Mucosa of gallbladder (tissue), 1 donor: ENCODE measurements around the gene PGGT1B. TPM values are rescaled to one million over a fixed set of nuclear protein-coding genes. Genes with fewer than 3 reads are reported as not detected.

Source experiments
- DNase-seq: peaks from one replicate; pipeline ENCODE4 v3.0.0-alpha.2; 2020; ENCODE audit warnings: low spot score
- total RNA-seq: library from RNA; stranded (reverse); gene quantifications from one replicate; pipeline ENCODE4 v1.2.1, GENCODE V29; 2021
- donor health status: DM: no; HTN: no; CAD: no.

Gene PGGT1B
- total RNA-seq: 44.0 TPM

DNA sequence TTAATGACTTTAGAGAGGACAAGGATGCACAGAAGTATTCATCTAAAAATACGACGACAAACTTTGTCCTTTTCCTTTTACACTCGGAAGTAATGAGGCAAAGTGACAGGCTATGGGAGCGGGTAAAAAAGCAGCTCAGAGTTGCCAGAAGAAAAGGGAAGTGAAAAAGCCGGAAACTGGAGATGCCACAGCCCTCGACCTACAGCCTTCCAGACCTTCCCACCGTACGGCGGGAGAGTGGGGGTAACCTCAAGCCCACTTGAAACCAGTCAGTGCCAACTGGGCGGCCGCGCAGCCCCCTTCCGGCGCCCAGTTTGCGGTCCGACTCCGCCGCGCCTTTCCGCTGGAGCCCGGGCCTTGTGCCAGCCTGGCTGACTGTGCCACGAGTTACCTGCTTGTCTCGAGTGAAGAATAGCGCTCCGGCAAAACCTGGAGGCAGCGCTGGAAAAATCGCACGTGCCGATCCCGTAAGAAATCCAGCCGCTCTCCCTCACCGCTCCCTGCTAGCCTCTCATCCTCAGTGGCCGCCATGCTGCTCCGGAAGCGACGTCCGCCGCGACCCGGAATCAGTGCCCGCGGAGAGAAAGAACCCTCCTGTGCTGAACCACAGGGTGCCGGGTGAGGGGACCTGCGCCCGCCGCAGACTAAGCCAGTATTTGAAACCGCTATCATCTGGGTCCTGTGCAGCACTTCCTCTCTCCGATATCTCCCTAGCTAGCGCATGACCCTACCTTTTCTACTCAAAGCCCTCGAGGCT is at the start of gene PGGT1B:
TSS of gene PGGT1B (minus strand) at position 557 of the 757 bp plus-strand sequence. CDS start at position 531, 26 bp downstream.
- peak; percentile 77 for DNase-seq

DNA sequence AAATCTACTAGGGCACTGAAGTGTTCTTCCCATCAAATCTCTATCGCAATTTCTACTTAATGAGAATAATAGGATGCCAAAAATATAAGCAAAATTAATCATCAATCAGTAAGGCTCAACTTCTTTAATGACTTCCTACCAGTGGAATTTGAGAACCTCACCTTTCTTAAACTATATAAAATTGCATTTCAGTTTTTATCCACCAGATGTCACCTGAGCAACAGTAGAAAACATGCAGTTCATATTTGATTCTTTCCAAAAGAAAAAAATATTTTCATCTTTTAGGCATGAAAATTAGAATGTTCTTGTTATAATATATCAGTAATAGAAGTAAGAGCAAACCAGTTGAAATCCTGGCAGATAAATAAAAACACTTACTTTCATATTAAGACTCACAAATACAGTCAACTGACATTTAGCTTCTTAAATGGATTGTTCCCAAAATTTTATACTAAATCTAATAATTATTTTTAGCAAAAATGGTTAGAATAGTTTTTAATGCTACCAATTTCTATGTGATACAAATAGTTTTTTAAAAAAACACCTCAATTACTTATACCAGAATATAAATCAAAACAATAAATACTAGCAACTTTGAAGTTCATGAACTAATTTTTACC is 47.2 kb upstream of the PGGT1B start:
- no peak for DNase-seq

DNA sequence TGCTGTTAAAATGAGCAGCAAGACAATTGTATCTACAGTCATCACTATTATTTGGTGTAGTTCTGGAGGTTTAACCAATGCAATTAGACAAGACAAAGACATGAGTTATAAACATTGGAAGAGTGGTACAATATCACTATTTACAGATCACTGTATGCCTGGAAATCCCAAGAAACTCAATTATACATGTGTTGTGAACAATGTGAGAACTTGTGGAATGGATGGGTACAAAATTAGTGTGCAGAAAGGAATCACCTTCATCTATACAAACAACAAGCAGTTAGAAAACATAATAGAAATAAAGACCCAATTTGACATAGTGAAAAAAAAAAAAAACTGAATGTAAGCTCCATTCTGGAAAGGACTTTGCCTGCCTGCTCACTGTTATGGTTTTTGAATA is 46.1 kb upstream of the PGGT1B start:
- no peak for DNase-seq

DNA sequence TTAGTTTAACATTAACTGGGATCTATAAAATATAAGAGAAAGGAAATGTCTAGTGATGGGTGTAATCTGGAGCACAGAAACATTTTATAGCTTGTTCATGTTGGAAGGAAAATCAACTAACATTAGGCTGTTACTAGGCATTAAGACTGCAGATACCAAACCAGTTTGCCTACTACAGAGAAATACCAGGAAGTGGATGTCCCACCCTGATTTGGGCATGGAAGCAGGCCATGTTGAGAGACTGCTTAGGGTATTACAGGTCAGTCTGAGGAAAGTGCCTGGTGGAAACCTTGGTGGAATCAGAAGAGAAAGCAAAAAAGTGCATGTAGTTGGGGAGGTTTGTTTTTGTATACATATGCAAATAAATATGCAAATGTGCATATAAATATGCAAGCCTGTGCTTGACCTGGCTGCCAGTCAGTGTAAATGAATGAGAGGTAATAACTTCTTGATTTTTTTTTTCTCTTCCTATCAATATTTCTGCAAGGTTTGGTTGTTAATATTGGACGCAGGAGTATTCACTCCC is 43.4 kb upstream of the PGGT1B start:
- no peak for DNase-seq

DNA sequence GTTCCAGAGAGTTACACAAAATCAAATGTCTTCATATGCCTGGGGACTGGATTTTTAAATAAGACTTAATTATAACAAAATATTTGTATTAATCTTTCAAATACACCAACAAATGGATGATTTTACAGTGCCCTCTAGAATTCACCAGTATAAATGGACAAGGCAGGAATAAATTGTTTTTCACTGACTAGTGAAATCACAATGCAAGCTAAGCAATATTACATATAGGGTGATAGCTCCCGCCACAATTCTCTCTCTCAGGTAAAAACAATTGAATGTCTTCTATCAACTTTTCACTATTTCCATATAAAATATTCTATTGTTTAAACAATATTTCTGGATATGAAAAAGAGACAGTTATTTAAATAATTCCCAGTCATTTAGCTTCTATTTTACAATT is 41.8 kb upstream of the PGGT1B start:
- no peak for DNase-seq

DNA sequence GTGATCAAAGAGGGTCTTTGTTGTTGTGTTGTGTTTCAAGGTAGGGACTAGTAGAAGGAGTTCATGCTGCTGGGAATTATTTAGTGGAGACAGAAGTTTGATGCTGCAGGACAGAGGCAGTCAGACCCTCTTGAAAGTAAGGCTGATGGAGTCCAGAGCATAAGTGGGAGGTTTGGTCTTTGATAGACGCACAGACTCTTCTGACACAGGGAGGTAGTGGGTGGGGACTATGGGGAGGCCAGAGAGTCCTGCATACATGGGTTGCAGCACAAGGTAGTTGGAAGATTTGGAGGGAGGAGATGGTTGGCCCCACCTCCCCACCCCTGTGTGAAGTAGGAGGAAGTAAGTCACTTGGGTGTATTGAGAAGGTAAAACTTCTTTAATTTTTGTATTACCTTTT is 36.1 kb upstream of the PGGT1B start:
- no peak for DNase-seq

DNA sequence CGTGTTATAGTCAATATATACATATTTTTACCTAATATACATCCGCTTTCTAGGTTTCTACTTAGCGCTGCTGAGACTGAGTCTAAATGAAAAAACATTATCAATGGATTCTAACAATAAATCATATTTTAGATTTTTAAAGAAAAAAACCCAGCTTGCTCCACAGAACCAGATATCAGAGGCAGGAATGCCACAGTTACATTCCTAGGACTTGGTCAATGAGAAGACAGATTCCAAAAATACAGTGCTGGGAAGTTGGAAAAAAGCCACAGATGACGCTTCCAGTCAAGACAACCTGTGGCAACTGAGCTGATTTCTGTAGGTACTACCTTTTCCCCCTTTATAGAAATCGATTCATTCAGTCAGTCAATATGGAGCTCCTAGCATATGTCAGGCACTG is 34.4 kb upstream of the PGGT1B start:
- no peak for DNase-seq

DNA sequence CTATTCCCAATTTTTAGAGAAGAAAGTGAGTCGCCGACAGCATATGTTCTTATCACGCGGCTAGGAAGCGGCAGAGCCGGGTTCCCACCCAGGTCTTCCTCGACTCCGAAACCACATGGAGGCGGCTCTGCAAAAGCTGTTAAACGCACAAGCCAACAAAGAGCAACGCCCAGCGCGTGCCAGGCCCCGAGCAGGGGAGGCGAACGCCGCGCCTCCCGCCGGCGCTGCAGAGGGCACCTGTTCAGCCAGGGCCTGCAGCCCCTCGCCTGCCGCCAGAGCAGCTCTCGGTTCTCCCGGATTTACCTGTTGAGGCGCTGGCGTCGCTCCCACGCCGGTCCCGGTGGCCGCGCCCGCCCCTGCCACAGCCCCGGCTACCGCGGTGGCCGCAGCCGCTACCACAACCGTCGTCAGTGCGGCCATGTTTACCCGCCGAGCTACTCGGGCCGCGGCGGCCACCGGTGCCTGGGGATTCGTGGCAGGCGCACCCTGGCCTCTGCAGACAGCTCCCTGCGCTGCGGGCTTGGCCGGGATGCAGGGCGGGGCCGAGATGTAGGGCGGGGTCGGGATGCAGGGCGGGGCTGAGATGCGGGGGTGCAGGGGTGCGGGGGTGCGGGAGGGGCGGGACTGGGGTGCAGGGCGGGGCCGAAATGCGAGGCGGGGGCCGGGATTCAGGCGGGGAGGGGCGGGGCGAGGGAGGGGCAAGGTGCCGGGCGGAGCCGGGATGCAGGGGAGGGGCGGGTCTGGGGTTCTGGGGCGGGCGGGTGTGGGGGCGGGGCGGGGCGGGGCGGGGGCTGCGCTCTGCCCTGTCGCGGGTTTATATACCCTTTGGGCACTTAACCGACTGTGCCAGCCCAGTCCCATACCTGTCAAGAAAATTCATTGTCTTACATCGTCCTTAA is 33.7 kb upstream of the PGGT1B start, which contains the start of gene CCDC112:
TSS of gene CCDC112 (minus strand) at position 531 of the 899 bp plus-strand sequence. CDS start at position 420, 111 bp downstream.
- peak; percentile 69 for DNase-seq

DNA sequence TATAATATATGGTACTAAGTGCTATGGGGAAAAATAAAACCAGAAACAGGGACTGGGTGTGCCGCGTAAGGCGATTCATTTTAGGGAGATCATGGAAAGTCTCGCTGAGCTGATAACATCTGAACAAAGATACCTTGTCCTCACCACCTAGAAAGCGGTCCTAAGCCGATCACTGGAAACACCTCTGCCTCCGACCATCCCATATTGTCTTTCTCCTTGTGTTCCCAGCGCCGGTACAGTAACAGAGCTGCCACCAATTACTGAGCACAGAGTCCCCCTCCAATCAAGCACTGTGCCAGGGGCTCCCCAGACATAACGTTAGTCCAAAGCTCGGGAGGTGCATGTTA is 33.1 kb upstream of the PGGT1B start:
- no peak for DNase-seq

DNA sequence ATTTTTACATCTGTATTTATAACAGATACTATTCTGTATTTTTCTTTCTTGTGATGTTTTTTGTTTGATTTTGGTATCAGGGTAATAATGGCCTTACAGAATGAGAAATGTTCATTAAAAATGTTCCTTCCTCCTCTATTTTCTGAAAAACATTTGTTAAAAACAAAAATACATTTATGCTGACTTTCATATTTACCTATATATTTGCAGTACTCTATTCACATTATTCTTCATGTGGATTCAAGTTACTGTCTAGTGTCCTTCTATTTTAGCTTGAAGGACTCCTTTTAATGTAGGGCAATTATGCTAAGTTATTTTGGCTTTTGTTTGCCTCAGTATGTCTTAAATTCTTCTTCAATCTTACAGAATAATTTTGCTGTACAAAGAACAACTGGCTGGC is 28.7 kb upstream of the PGGT1B start:
- DNase-seq: no peak

DNA sequence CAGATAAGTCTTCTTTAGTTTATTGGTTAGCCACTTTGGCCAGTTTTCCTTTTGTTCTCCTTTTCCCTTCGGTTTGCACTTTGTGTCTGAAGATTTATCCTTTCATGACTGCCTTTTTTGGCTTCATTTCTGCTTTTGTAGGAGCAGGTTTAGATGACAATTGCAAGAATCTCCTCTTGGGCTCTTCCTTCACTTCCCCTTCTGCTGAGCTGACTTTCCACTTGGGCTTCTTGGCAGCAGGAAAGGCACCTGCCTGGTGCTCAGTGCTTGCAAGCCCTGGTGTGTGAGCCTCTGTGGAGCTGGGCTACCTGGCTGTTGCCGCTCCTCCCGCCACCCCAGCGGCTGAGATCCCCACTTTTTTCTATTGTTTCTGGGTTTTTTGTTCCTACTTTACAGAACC is 26.4 kb upstream of the PGGT1B start:
- DNase-seq: no peak

DNA sequence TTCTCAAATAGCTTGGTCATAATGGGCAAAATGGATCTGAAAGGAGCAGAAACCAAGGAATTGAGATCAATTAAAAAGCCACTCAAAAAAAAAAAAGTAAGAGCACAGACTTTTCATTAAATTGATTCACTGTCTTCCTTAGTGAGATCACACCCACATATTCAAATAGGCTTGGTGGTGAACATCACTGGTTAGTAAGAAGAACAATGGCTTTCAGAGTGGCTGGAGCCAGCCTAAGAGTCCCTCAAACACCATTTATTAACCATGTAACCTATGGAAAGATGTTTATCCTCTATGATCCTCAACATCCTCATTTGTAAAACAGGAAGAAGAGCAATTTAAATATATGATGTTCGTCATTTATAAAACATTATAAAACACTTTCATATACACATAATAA is 21.3 kb upstream of the PGGT1B start:
- DNase-seq: no peak

DNA sequence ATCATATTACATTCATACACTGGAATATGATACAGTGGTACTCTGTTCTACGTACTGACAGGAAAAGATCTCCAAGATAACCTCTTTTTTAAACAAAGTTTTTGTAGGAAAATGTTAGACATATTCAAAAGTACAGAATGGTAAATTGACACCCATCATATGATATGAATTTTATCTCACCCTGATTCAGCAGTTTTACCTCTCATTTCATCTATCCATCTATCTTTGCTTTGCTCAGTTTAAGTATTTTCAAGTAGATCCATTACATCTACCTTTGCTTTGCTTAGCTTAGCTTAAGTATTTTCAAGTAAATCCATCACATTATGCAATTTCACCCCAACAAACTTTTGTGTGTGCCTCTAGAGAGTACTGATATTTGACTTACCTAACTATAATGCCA is 19.5 kb upstream of the PGGT1B start:
- no peak for DNase-seq

DNA sequence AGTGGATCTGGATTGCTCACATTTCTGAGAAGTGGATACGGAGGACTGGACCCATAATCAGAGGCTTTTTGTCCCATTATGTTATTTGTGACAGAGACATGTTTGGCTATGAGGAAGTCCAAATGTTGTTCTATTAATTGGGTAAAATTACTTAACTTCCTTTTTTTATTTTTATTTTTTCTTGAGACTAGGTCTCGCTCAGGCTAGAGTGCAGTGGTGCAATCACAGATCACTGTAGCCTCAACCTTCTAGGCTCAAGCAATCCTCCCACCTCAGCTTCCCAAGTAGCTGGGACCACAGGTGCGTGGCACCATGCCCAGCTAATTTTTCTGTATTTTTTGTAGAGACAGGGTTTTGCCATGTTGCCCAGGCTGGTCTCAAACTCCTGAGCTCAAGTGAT is 11.9 kb upstream of the PGGT1B start:
- DNase-seq: no peak

DNA sequence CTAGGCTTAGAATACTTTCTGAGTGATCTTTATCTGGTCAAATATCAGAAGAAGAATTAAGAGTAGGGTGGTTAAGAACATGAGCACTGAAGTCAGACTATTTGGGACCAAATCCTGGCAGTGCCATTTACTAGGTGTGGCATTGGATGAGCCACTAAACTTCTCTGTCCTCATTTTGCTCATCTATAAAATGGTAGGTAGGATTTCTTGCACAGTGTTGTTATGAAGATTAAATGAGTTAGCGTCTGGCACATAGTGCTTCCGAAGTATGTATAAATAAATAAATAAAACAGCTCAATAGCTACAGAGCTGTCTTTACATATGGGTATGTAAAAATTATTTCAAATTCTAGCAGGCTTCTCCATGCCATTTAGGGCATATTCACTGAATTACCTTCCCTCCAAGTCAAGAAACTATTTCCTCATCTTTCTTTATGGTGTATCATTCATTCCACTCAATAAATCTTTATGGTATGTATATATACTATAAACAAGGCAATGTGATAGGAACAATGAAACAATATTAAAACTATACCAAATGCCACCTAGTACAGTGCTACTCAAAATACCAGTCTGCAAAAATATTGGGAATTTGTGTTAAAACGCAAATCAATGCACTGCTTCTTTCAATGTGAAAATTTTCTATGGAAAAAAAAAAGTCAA is 9.8 kb upstream of the PGGT1B start:
- DNase-seq: no peak

DNA sequence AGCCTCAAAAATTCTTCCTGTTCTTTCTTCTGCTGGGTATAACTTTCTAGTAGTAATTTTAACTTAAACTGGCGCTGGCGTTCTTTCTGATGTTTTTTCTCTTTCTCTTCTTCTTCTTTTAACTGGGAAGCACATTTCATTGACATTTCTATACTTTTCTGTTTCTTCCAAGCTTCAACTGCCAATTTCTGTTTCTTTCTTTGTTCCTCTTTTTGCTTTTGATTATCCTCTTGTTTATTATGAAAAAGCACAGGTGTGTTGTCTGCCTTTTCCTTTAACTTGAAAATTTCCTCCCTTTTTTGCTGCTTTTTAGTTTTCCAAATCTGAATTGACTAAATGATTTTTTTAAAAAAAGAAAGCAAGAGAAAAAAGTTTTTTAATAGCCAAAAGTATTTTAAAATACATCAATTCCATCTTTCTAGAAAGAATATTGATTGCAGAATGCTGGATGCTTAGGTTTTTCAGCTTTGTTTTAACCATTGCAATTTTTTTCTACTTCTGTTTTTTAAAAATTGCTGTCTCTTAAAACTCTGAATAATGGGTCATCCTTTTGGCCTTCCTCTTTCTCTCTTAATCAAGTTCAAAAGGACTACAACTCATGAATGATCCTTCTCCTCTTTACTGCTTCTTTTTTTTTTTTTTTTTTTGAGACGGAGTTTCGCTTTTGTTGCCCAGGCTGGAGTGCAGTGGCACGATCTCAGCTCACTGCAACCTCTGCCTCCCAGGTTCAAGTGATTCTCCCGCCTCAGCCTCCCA is 8.8 kb upstream of the PGGT1B start:
- DNase-seq: no peak

DNA sequence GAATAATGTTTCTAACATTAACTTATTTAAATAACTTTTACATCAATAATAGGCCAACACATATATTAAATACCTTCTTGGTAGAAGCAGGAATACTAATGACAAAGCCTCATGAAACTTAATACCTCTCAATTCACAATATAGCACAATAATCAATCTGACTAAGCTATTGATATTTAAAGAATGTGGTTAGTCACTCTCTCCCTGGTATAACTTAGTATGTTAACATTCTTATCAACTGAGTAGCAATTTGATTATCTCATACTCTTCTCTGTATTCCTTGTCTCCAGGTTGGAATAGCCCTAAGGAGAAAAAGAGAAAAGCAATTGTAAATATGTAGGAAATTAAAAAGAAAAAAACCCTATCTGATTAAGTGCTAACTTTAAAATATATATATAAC is 4.9 kb upstream of the PGGT1B start:
- DNase-seq: no peak

DNA sequence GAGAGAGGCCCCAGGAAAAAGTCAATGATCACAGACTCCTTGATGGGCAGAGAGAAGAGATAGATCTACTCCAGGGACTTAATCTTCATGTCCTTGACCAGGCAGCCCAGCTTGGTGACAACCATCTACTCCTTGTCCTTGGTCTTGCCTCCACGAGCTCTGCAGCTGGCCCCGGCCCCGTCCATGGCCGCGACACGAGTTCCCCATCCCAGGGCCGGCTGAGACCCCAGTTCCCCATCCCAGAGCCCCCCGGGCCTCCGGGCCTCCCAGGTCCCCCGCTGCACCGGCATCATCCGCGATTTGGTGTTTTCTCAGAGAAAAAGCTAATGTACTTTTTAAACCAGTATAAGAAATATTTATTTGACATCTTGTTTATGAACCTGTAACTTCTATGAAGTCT is 2.5 kb upstream of the PGGT1B start:
- DNase-seq: no peak

DNA sequence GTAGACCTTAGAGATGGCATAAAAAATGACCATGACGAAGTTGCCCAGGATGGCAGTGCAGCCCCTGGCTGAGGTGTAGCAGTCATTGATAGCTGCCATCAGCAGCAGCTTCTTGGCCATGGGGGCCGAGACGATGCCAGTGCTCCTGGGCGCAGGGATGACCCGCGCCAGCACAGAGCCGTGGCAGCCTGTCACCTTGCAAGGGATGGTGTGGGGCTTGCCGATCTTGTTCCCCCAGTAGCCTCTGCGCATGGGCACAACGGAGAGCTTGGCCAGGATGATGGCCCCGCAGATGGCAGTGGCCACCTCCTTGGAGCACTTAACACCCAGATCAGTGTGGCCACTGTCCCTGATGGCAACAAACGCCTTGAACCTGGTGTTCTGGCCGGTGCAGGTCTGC is 2.1 kb upstream of the PGGT1B start:
- no peak for DNase-seq

DNA sequence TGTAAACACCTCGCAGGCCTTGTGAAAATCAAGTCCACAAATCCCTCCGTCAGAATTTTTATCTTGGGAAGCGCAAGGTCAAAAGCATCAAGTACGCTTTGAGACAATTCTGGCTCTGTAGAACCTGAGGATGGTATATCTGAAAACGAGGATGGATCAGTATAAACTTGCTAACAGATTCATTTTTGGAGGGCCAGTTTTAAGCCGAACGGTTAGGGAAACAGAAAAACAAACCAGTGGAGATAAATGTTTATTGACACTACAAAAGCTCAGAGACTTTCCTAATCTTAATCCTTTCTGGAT is 352 bp upstream of the PGGT1B start:
- DNase-seq: no peak

DNA sequence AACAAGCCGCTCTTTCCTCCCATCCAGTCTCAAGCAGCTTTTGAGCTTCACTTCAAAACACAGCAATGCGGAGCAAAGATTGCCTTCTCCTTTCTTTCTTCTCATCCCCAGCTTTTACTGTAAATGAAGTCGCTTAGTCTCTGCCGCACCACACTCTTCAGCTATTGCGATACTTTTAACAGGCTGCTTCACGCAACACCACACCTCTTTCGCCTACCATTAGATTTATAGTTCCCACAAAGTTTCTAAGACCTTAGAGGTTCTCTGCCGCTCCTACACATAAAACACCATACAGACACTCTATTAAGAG is 711 bp downstream of the PGGT1B start:
- DNase-seq: no peak

DNA sequence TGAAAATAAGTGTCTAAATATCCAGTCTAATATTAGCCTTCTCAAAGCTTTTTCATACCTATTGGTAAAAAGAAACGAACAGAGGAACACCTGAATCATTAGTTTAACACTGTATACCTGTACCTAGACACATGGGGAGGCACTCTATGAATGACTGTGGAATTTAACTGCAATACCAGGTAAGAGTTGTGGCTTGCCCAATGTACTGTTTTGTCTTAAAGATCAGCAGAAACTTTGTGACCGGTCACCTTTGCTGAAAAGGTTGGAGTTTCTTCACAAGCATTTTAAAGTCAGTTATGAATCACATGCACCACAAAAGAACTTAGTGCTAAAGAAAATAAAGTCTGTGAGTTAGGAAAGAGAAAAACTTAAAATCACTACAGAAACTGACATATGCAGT is 2.4 kb downstream of the PGGT1B start:
- DNase-seq: no peak
